Naive thymus-derived CD8-positive, alpha-beta T cell (primary cell): ENCODE measurements around the gene B4GALT2. TPM values are rescaled to one million over a fixed set of nuclear protein-coding genes. Genes with fewer than 3 reads are reported as not detected.

ENCODE experiments used
- ATAC-seq, 2 donors: fragments of 150-1000 bp; cut with Tn5 transposase in 1 of 2; sonication (Bioruptor Pico), chemical (Tn5 transposase) in 1 of 2; 1 replicate in 1 of 2; 2 replicates in 1 of 2; pipeline ENCODE4 v1.10.0; 2021; ENCODE audit warnings: mild to moderate bottlenecking in 2 of 2, moderate library complexity in 2 of 2
- POLR2A ChIA-PET: fragments of 350-600 bp; sonication (Branson Sonifier 250); formaldehyde crosslinking; loops from one replicate; lab custom pipeline; 2021; ENCODE audit warnings: antibody characterized with exemption; lab: Charles Lee
- DNase-seq, 10 donors: peaks; one replicate each; pipeline versions ENCODE4 v3.0.0 to v3.0.0-alpha.2; 2020 to 2022
- H3K27ac Mint-ChIP-seq, 10 donors: one replicate each; pipeline ENCODE4 v1.8.0; 2020 to 2022; ENCODE audit warnings: mild to moderate bottlenecking in 10 of 10, mixed read lengths in 10 of 10, moderate library complexity in 4 of 10, inconsistent platforms in 1 of 10
- H3K27me3 Mint-ChIP-seq, 5 donors: one replicate each; pipeline ENCODE4 v1.8.0; 2021 to 2022; ENCODE audit warnings: mixed read lengths in 5 of 5
- H3K36me3 Mint-ChIP-seq, 3 donors: one replicate each; pipeline ENCODE4 v1.8.0; 2020 to 2022; ENCODE audit warnings: mixed read lengths in 3 of 3, mild to moderate bottlenecking in 2 of 3, inconsistent platforms in 1 of 3
- H3K4me1 Mint-ChIP-seq, 4 donors: one replicate each; pipeline ENCODE4 v1.8.0; 2021 to 2022; ENCODE audit warnings: mixed read lengths in 4 of 4
- H3K4me3 Mint-ChIP-seq, 10 donors: one replicate each; pipeline ENCODE4 v1.8.0; 2020 to 2022; ENCODE audit warnings: mild to moderate bottlenecking in 10 of 10, mixed read lengths in 10 of 10, moderate library complexity in 6 of 10, inconsistent platforms in 1 of 10
- H3K9me3 Mint-ChIP-seq, 9 donors: one replicate each; pipeline ENCODE4 v1.8.0; 2020 to 2022; ENCODE audit warnings: mixed read lengths in 9 of 9, mild to moderate bottlenecking in 3 of 9, inconsistent platforms in 1 of 9, moderate library complexity in 1 of 9
- polyA plus RNA-seq, 3 donors: library from polyadenylated mRNA; unstranded; fragments of 300-500 nt; fragmentation: Illumina TruSeq; gene quantifications; one replicate each; pipeline ENCODE4 v1.2.3, GENCODE V29; 2021
- total RNA-seq, 8 experiments: library from RNA in 2 of 8; stranded (reverse) in 2 of 8; gene quantifications; one replicate each; pipeline ENCODE4 v1.2.3 and lab custom pipeline; 2021 to 2026

Gene B4GALT2
- total and polyA plus RNA-seq, 5 experiments from 2014 or later, result 0.11 to 0.83 (median 0.32) TPM; not detected in 1

DNA sequence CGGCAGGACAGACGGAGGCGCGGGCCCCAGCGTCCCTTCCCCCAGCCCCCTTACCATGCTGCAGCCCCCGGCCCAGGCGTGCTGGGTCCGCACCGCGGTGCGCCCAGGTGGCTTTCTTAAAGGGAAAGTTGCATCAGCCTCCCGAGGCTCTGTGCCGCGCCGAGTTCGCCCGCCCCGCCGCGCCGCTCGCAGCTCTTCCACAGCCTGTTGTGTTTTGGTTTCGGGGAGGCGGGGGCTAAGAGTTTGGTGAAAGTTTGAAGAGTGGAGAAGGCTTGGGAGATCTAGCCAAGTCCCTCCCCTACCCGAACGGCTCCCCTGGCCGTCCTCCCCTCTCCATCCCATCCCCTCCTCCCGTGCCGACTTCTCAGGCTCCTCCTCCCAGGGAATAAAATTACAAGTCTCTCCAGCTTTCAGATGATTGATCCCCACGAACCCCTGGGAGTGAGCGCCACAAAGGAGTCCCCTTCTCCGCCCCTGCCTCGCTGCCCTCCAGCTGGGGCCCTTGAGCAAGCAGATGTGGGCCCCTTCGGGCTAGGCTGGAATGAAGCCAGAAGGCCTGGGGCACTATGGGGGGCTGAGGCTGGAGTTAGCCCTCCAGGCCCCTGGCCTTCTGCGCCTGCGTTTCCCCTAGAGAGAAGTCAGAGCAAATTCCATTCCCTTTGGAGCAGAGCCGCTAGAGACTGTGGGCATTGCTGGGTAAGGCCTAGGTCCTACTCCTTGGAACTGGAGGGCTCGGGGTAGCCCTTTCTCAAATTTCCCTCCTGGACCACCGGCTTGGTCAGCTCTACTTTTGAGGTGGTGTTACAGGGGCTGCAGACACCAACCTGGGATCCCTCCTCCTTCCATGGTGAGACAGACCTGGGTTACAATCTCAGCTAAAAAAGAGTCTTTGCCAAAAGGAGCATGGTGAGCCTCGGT, 52.5 kb downstream of the B4GALT2 start, which contains the start of gene SLC6A9:
SLC6A9 (minus strand) TSS at position 211 of the 918 bp plus-strand sequence. CDS start 7,185 bp downstream, outside the sequence.
- peak within 1 kb of the TSS; percentile 79 to 94 (median 85) for H3K4me3 Mint-ChIP-seq
- H3K27ac Mint-ChIP-seq, result peak within 1 kb of the TSS in 8 of 10 donors; percentile 27 to 95 (median 76)
- peaks cover 16 to 25% (median 18%) of the 10 kb centered on the region in 4 donors for H3K4me1 Mint-ChIP-seq
- H3K36me3 Mint-ChIP-seq, result peaks cover 0 to 2% (median 0%) of the 10 kb centered on the region in 3 donors
- POLR2A ChIA-PET, result interaction anchor here (0.7 to 0.8 kb wide), 2 partner anchors 50 to 56 kb away, joined by 3 to 4 read pairs; partner anchors contain the start of gene ATP6V0B
- ATAC-seq, result peak; percentile 12 to 13
- peak in 5 of 10 donors; percentile 7 to 43 (median 34) for DNase-seq
- no peaks in the 10 kb centered on the region for H3K9me3 Mint-ChIP-seq
- H3K27me3 Mint-ChIP-seq, result no peaks in the 10 kb centered on the region

DNA sequence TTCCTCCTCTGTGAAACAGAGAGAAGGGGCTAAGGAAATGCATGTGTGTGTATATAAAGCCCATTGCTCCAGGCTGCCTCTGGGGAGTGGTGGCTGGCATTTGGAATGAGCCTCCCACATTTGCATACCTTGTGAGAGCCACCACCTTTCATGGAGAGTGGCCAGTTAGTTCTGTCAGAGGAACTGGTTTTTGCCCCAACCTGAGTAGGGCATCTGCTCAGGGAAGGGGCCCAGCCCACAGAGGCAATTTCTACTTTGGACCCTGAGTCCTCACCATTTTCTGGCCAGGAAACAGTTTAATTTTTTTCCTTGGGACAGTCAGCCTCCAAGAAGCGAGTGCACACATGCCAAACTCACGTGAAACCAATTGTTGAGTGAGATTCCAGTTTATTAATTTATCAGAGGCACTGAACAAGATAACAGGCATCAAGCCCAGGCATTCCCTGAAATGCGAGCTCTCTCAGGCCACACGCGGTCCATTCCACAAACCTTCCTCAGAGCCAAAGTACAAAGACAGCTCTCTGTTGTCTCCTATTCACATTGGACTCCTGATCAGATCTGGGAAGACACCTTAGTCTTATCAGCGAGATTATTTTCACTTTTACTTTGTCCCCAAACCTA, 53.3 kb downstream of the B4GALT2 start:
- peaks cover 16 to 25% (median 18%) of the 10 kb centered on the region in 4 donors for H3K4me1 Mint-ChIP-seq
- peaks cover 0 to 2% (median 0%) of the 10 kb centered on the region in 3 donors for H3K36me3 Mint-ChIP-seq

DNA sequence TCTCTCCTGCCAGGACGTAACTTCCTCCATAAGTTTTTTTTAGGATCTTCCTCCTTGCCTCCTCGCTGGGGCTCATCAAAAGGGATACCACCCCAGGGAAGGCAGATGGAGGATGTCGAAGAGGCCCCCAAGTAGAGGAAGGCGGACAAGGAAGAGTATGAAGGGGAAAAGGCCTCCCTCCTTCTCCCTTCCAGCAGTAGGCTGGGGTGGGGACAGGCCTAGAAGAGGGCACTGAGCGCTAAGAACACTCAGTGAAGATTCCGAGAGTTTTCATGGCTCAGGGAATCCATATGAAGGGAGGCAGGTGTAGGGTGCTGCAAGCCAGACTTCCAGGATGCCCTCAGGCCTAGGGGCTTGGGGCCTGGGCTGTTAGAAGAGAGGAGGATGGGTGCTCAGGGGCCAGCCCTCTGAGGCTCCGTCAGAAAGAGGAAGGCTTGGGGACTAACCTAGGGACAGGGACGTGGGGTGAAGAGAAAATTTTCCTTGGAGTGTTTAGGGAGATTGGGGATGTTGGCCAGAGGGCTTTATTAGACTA, 54.1 kb downstream of the B4GALT2 start:
- DNase-seq (no peak), ATAC-seq (no peak)
- H3K9me3 Mint-ChIP-seq, result no peaks in the 10 kb centered on the region
- POLR2A ChIA-PET, result no interaction called here
- peaks cover 13 to 20% (median 16%) of the 10 kb centered on the region in 4 donors for H3K4me1 Mint-ChIP-seq
- peak overlapping the region in 4 of 10 donors; percentile 1 to 64 (median 29) for H3K27ac Mint-ChIP-seq
- H3K27me3 Mint-ChIP-seq, result no peaks in the 10 kb centered on the region
- H3K36me3 Mint-ChIP-seq, result peaks cover 0 to under 1% (median 0%) of the 10 kb centered on the region in 3 donors
- H3K4me3 Mint-ChIP-seq, result no peak overlapping the region

More for the DNA sequence above, 53.3 kb downstream of the B4GALT2 start:
- Mint-ChIP-seq H3K4me3 (peak overlapping the region; percentile 33 to 94 (median 85)), H3K9me3 (no peaks in the 10 kb centered on the region), H3K27me3 (no peaks in the 10 kb centered on the region), H3K27ac (peak overlapping the region in 7 of 10 donors; percentile 15 to 72 (median 34))
- no peak for ATAC-seq
- POLR2A ChIA-PET, result interaction anchor here (0.8 kb wide), 1 partner anchor 57 kb away, joined by 3 read pairs; the partner anchor contains the start of gene ATP6V0B
- no peak for DNase-seq

DNA sequence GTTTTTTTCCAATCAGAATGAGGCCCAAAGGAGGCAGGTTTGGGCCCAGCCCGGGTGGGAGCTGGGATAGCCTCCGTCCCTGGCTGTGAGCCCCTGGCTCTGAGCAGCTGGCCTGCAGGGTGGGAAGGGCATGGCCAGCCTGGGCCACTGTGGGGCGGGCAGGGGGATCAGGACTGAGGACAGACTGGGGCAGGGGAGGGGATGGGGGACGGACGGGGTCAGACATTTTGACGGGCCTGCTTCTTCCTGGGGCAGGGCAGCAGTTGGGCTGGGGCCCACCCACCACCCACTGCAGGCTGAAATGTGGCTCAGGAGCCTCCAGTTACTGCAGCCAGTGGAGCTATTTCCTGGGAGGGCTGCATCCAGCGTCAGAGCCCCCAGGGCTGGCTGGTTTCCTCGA, 54.7 kb downstream of the B4GALT2 start:
- no peak for ATAC-seq
- Mint-ChIP-seq H3K4me3 (no peak overlapping the region), H3K9me3 (no peaks in the 10 kb centered on the region), H3K36me3 (no peaks in the 10 kb centered on the region), H3K4me1 (peaks cover 9 to 15% (median 12%) of the 10 kb centered on the region in 4 donors), H3K27ac (no peak overlapping the region), H3K27me3 (no peaks in the 10 kb centered on the region)
- DNase-seq, result no peak
- POLR2A ChIA-PET, result interaction anchor here (1.4 kb wide), 1 partner anchor 14 kb away, joined by 4 read pairs; no protein-coding TSS in a partner anchor

DNA sequence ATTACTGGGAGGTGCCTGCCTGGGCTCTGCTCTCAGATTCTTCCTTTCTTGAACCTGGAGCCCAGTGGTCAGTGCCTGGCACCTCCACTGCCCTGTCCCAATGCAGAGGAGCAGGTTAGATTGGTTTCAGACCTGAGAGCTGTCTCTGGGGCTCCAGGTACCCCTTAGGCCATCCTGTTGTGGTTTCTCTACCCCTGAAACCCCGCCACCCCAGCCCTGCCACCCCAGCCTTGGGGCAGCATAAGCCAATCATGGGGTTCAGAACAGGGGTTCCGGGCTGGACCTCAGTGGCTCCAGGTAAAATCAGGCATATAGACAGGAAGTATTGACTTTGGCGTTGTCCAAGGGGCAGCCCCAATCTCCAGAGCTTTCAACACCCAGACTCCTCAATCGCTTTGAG, 55.4 kb downstream of the B4GALT2 start:
- H3K4me3 Mint-ChIP-seq, result no peak overlapping the region
- ATAC-seq, result no peak
- POLR2A ChIA-PET, result interaction anchor here (1.0 to 1.4 kb wide), 2 partner anchors 13 to 29 kb away, joined by 3 to 4 read pairs; no protein-coding TSS in a partner anchor

DNA sequence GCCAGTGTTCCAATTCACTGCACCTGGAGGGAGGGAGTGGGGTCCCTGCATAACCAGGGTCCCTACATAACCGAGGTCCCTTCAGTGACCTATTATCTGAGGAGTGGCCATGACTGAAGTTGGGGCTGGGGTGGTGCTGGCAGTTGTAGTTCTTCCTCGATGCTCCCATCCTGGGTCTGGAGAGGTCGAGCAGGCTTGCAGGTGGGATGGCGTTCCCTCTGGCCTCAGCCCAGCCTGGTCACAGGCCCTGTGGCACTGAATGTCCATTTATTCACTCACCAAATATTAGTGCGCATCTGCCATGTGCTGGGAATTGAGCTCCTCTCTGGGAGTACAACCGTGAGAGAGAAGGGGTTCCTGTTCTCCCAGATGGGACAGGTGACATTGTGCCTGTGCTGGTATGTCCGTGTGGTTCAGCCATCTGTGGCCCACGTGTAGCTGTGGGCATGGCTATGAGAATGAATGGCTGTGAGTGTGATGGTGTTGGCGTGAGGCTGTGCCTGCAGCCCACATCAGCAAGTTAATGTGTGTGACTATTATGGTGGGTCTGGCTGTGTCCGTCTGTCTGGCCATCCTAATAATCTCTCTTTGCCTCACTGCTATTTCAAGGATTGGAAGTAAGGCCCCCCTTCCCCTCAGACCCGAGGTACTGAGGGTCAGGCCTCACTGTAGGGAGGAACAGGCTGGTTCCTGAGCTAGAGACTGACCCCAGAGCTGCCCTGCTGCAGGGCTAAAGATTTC, 56.1 kb downstream of the B4GALT2 start:
- no peak overlapping the region for H3K4me3 Mint-ChIP-seq
- ATAC-seq, result no peak
- DNase-seq, result no peak
- H3K36me3 Mint-ChIP-seq, result no peaks in the 10 kb centered on the region
- H3K27ac Mint-ChIP-seq, result peak overlapping the region in 2 of 10 donors; percentile 53 to 72
- H3K9me3 Mint-ChIP-seq, result no peaks in the 10 kb centered on the region
- POLR2A ChIA-PET, result interaction anchor here (1.0 to 1.4 kb wide), 2 partner anchors 13 to 30 kb away, joined by 3 to 4 read pairs; no protein-coding TSS in a partner anchor
- no peaks in the 10 kb centered on the region for H3K27me3 Mint-ChIP-seq
- peaks cover 0 to 4% (median 0%) of the 10 kb centered on the region in 4 donors for H3K4me1 Mint-ChIP-seq

More for the DNA sequence above, 55.4 kb downstream of the B4GALT2 start:
- H3K4me1 Mint-ChIP-seq, result peaks cover 4 to 8% (median 6%) of the 10 kb centered on the region in 4 donors
- H3K9me3 Mint-ChIP-seq, result no peaks in the 10 kb centered on the region
- no peaks in the 10 kb centered on the region for H3K36me3 Mint-ChIP-seq
- no peak overlapping the region for H3K27ac Mint-ChIP-seq
- no peak for DNase-seq
- H3K27me3 Mint-ChIP-seq, result no peaks in the 10 kb centered on the region

DNA sequence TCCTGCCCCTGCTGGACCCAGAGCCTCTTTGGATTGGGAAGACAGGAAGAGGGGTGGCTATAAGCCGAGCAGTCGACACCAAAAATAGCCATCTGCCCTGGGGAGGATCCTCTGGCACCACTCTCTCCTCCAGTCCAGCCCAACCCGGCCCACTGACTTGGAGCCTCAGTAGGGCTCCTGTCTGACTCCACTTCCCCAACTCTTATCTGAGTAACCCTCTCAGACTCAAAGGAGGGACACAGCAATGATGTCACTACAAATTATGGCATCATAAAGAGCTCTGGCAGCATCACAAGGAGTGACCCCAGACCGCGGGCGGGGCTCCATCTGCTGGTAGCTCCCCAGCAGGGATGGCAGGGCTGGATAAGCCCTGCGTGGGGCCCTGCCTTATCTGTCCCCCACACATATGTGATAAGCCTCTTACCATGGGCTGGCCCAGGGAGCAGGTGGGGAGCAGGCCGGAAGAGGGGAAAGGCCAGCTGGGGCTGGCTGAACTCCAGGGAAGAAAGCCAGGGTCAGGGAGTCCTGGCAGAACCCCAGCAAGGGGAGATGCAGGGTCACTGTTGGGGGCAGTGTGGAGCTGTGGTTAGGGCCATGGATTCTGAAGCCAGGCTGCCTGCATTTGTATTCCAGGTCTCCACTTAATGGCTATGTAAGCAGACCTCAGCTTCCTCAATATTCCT, 56.9 kb downstream of the B4GALT2 start:
- Mint-ChIP-seq H3K9me3 (no peaks in the 10 kb centered on the region), H3K27ac (no peak overlapping the region), H3K27me3 (no peaks in the 10 kb centered on the region), H3K4me3 (no peak overlapping the region), H3K36me3 (no peaks in the 10 kb centered on the region), H3K4me1 (peaks cover 0 to 4% (median 0%) of the 10 kb centered on the region in 4 donors)
- ATAC-seq, result no peak
- POLR2A ChIA-PET, result interaction anchor here (0.7 to 1.0 kb wide), 4 partner anchors 9 to 31 kb away, joined by 3 read pairs; no protein-coding TSS in a partner anchor
- DNase-seq, result no peak

DNA sequence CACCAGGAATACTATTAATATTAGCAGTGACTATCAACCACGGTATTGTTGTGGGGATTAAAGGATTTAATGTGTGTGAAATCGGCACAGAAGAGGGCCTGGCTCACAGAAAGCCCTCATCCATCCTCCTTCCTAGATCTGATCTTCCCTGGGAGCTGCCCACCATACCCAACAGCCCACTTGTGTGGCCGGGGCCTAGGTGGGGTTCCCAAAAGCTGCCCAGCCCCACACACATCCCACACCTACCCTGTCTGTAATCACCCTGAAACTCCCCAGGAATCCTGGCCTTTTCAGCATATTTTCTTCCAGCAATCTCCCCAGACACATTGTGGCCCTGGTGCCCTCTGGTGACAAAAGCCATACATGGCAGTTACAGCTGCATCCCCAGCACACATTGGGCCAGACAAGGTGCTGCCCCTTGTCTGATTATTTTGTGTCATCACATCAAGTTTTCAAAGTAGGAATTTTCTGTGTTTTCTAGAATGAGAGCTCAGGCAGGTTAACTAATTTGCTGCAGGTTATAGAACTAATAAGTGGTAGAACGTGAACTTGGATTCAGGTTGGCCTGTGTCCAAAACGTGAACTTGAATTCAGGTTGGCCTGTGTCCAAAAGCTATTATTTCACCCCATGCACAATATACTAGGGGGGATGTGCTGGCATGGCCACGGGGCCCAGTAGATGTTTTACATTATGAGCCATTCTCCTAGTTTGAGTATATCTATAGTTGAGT, 57.6 kb downstream of the B4GALT2 start:
- Mint-ChIP-seq H3K4me1 (peaks cover 0 to 3% (median 0%) of the 10 kb centered on the region in 4 donors), H3K9me3 (no peaks in the 10 kb centered on the region), H3K36me3 (no peaks in the 10 kb centered on the region), H3K4me3 (no peak overlapping the region), H3K27ac (peak overlapping the region in 1 of 10 donors; percentile 0), H3K27me3 (no peaks in the 10 kb centered on the region)
- peak; percentile 81 to 84 for ATAC-seq
- POLR2A ChIA-PET, result interaction anchor here (0.7 to 1.0 kb wide), 4 partner anchors 9 to 506 kb away, joined by 3 read pairs; partner anchors contain the start of gene PTPRF
- peak; percentile 46 to 80 (median 60) for DNase-seq

DNA sequence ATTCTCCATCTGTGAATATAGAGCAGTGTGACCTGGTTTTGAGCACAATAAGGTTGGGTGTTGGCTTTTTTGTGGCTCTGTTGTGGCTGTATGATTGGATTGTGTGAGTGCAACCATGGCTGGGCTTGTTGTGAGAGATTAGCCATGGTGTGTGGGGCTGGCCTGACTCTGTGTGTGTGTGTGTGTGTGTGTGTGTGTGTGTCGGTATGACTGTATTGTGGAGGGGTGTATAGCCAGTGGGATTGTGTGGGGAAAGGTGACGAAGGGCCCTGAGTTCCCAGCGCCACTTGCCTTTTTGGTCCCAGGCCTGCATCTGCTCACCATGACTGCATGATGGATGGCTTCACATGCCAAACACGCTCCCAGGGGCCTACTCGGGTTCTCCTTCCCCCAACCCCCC, 58.1 kb downstream of the B4GALT2 start:
- no peak for DNase-seq
- POLR2A ChIA-PET, result interaction anchor here (0.7 to 1.0 kb wide), 2 partner anchors 32 to 507 kb away, joined by 3 read pairs; partner anchors contain the start of gene PTPRF
- peaks cover 0 to 1% (median 0%) of the 10 kb centered on the region in 5 donors for H3K27me3 Mint-ChIP-seq
- H3K9me3 Mint-ChIP-seq, result no peaks in the 10 kb centered on the region
- no peaks in the 10 kb centered on the region for H3K4me1 Mint-ChIP-seq
- no peak overlapping the region for H3K4me3 Mint-ChIP-seq
- H3K27ac Mint-ChIP-seq, result no peak overlapping the region
- ATAC-seq, result no peak
- no peaks in the 10 kb centered on the region for H3K36me3 Mint-ChIP-seq

DNA sequence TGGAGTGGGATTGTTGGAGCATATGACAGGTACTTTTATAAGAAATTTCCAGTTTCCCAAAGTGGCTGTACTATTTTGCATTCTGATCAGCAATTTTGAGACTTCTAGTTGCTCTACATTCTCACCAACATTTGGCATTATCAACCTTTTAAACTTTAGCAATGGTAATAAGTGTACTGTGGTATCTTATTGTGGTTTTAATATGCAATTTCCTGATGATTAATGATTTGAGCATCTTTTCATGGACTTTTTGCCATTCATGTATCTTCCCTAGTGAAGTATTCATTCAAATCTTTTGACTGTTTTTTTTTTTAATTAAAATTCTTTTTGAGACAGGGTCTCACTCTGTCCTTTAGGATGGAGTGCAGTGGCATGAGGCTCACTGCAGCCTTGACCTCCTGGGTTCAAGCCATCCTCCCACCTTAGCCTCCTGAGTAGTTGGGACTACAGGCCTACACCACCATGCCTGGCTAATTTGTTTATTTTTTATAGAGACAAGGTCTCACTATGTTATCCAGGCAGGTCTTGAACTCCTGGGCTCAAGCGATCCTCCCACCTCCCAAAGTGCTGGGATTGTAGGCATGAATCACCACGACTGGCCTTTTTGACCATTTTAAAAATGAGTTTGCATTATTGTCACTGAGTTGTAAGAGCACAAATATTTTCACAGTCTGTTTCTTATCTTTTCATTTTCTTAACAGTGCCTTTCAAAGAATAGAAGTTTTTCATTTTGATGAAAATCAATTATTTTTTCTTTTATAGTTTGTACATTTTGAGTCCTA, 60.1 kb downstream of the B4GALT2 start:
- Mint-ChIP-seq H3K4me3 (no peak overlapping the region), H3K27me3 (peaks cover 0 to 5% (median 1%) of the 10 kb centered on the region in 5 donors), H3K4me1 (no peaks in the 10 kb centered on the region), H3K27ac (no peak overlapping the region), H3K36me3 (no peaks in the 10 kb centered on the region), H3K9me3 (no peaks in the 10 kb centered on the region)
- POLR2A ChIA-PET, result no interaction called here
- ATAC-seq, result no peak
- DNase-seq, result no peak
